DND-41 (cell line): ENCODE results near the gene RNF39.

Experiments used
- ATAC-seq: fragments of 200-7000 bp; cut with Tn5 transposase; 3 replicates; pipeline ENCODE4 v1.9.1; 2021; ENCODE audit warnings: low read depth; ENCODE audit not compliant: insufficient read depth
- DNase-seq: peaks from one replicate; pipeline ENCODE4 v3.0.0-alpha.2; 2020
- H2AFZ ChIP-seq: 2 replicates; pipeline ENCODE4 v1.6.0; 2012; ENCODE audit warnings: low read depth, low read length
- H3K27ac ChIP-seq: 2 replicates; pipeline ENCODE4 v1.5.1; 2012; ENCODE audit warnings: low read length, inconsistent platforms
- H3K27me3 ChIP-seq: fragments of 200-600 bp; sonication (generic); 2 replicates; pipeline ENCODE4 v1.6.0; 2012; ENCODE audit warnings: low read length, mild to moderate bottlenecking, inconsistent platforms; ENCODE audit not compliant: insufficient read depth, poor library complexity
- H3K36me3 ChIP-seq: 2 replicates; pipeline ENCODE4 v1.5.1; 2012; ENCODE audit warnings: low read length, inconsistent platforms; ENCODE audit not compliant: insufficient read depth
- H3K4me1 ChIP-seq: 2 replicates; pipeline ENCODE4 v1.5.1; 2012; ENCODE audit warnings: mild to moderate bottlenecking, low read length; ENCODE audit not compliant: insufficient read depth
- H3K4me2 ChIP-seq: 2 replicates; pipeline ENCODE4 v1.6.0; 2012; ENCODE audit warnings: mild to moderate bottlenecking, moderate library complexity, low read length, inconsistent platforms; ENCODE audit not compliant: insufficient read depth
- H3K4me3 ChIP-seq, 2 experiments: fragments of 200-600 bp in 1 of 2; shearing (Covaris generic) in 1 of 2; 2 replicates each; pipeline ENCODE4 v1.5.1; 2012 to 2016; ENCODE audit warnings: inconsistent platforms in 2 of 2, low read length in 2 of 2, mild to moderate bottlenecking in 2 of 2, low read depth in 1 of 2, moderate library complexity in 1 of 2
- H3K79me2 ChIP-seq: 2 replicates; pipeline ENCODE4 v1.6.0; 2012; ENCODE audit warnings: low read length, inconsistent platforms; ENCODE audit not compliant: insufficient read depth
- H3K9ac ChIP-seq: 2 replicates; pipeline ENCODE4 v1.6.0; 2012; ENCODE audit warnings: low read depth, mild to moderate bottlenecking, inconsistent platforms, low read length, moderate library complexity
- H3K9me3 ChIP-seq: 2 replicates; pipeline ENCODE4 v1.5.1; 2012; ENCODE audit warnings: low read length, moderate library complexity, mild to moderate bottlenecking, inconsistent platforms; ENCODE audit not compliant: insufficient read depth, severe bottlenecking
- H4K20me1 ChIP-seq: 2 replicates; pipeline ENCODE4 v1.6.0; 2012; ENCODE audit warnings: low read length; ENCODE audit not compliant: insufficient read depth
- EZH2 ChIP-seq: IDR thresholded peaks from 3 replicates; pipeline ENCODE4 v1.6.1; 2012; ENCODE audit warnings: borderline replicate concordance, low read depth, mild to moderate bottlenecking, moderate library complexity, low read length, inconsistent platforms; ENCODE audit not compliant: severe bottlenecking
- TF ChIP-seq, protein P1 (sequence below): IDR thresholded peaks from 2 replicates; pipeline ENCODE4 v1.5.1; 2012; ENCODE audit warnings: borderline replicate concordance, low read length, moderate library complexity, mild to moderate bottlenecking; ENCODE audit not compliant: poor library complexity, severe bottlenecking; ENCODE audit errors: extremely low read depth

RNF39 gene

DNA sequence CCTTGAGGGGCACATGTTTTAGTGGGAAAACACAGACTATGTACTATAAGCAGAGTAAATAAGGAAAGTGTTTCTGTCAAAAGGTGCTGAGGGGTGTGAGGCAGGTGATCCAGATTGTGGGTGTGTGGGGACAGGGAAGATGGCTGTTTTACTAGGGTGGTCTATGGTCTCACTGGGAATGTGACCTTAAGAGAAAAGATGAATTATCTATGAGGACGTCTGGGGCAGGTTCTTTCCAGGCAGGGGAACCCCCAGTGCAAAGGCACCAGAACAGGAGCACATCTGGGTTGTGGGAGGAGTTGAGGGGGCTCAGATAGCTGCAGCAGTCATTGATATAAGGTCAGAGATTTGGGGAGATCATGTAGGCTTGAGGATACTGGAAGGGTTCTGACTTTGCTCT, 32.7 kb downstream of the RNF39 start:
- Histone ChIP-seq H3K36me3 (no peaks in the 10 kb centered on the region; the same call in 1 of the 2 replicates), H2AFZ (no peak overlapping the region), H3K4me1 (no peaks in the 10 kb centered on the region), H3K4me2 (no peak overlapping the region), H4K20me1 (no peaks in the 10 kb centered on the region), H3K9me3 (no peaks in the 10 kb centered on the region), H3K4me3 (no peak overlapping the region), H3K79me2 (no peaks in the 10 kb centered on the region), H3K9ac (no peak overlapping the region), H3K27me3 (no peaks in the 10 kb centered on the region), H3K27ac (no peak overlapping the region)
- DNase-seq (no peak), ATAC-seq (no peak)
- TF ChIP-seq EZH2, result no peak
- TF ChIP-seq, protein P1, sequence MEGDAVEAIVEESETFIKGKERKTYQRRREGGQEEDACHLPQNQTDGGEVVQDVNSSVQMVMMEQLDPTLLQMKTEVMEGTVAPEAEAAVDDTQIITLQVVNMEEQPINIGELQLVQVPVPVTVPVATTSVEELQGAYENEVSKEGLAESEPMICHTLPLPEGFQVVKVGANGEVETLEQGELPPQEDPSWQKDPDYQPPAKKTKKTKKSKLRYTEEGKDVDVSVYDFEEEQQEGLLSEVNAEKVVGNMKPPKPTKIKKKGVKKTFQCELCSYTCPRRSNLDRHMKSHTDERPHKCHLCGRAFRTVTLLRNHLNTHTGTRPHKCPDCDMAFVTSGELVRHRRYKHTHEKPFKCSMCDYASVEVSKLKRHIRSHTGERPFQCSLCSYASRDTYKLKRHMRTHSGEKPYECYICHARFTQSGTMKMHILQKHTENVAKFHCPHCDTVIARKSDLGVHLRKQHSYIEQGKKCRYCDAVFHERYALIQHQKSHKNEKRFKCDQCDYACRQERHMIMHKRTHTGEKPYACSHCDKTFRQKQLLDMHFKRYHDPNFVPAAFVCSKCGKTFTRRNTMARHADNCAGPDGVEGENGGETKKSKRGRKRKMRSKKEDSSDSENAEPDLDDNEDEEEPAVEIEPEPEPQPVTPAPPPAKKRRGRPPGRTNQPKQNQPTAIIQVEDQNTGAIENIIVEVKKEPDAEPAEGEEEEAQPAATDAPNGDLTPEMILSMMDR, result no peak

DNA sequence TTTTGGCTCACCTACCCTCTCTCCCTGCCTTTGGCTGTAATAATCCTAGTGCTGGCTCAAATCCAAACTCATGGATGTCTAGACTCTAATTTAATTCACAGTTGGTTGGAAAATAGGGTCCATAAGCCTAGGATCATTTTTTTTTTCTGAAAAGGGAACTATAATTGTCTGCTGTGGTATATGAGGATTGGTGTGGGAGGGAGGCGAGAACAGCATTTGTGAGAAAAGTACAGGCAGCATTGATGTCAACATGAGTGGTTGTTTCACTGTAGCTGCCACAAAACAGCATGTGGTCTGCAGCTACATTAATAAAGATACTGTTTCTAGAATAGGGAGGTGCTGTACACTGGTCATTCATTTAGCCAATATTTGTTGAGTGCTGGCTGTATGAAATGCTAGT, 33.1 kb downstream of the RNF39 start:
- Histone ChIP-seq H3K36me3 (no peaks in the 10 kb centered on the region; the same call in 1 of the 2 replicates), H3K4me3 (no peak overlapping the region), H4K20me1 (no peaks in the 10 kb centered on the region), H3K27ac (no peak overlapping the region), H3K9ac (no peak overlapping the region), H3K27me3 (no peaks in the 10 kb centered on the region), H3K4me1 (no peaks in the 10 kb centered on the region), H3K9me3 (no peaks in the 10 kb centered on the region), H3K4me2 (no peak overlapping the region), H2AFZ (no peak overlapping the region), H3K79me2 (no peaks in the 10 kb centered on the region)
- DNase-seq, result no peak
- ATAC-seq, result no peak
- TF ChIP-seq EZH2, result no peak
- TF ChIP-seq, protein P1, result no peak

DNA sequence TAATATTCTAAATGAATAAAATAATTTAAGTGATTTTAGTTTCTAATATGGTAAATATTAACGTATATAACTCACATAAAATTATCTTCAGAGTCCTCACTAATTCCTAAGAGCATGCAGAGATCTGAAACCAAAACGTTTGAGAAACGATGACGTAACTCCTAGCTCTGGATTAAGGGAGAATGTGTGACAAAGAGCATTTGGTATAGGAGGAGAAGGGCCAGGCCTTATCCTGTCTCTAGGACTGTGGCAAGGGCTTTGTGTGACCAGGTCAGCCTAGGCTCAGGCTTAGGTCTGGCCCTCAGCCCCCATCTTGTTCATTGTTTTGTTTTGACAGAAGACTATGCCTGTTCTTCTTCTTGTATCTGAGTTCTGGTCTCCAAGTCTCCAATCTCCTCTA, 33.7 kb downstream of the RNF39 start:
- no peak overlapping the region for H3K27ac ChIP-seq
- H3K36me3 ChIP-seq, result no peaks in the 10 kb centered on the region; the same call in 1 of the 2 replicates
- DNase-seq, result no peak
- no peaks in the 10 kb centered on the region for H3K9me3 ChIP-seq
- H3K27me3 ChIP-seq, result no peaks in the 10 kb centered on the region
- H3K4me3 ChIP-seq, result no peak overlapping the region
- no peak for ATAC-seq
- H3K4me2 ChIP-seq, result no peak overlapping the region
- H3K9ac ChIP-seq, result no peak overlapping the region
- H4K20me1 ChIP-seq, result no peaks in the 10 kb centered on the region
- no peak overlapping the region for H2AFZ ChIP-seq
- H3K79me2 ChIP-seq, result no peaks in the 10 kb centered on the region
- H3K4me1 ChIP-seq, result no peaks in the 10 kb centered on the region
- no peak for TF ChIP-seq EZH2
- TF ChIP-seq, protein P1, result no peak

DNA sequence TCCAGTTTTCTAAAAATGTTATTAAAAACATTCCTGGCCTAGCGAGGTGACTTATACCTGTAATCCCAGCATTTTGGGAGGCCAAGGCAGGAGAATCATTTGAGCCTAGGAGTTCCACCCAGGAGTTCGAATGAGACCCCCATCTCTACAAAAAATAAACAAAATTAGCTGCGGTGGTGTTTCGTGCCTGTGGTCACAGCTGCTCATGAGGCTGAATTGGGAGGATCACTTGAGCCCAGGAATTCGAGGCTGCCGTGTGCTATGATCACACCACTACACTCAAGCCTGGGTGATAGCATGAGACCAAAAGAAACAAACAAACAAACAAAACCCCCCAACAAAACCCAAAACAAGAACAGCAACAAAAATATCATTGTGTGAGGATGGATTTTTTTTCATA, 34.3 kb downstream of the RNF39 start:
- no peaks in the 10 kb centered on the region for H3K79me2 ChIP-seq
- no peaks in the 10 kb centered on the region for H3K4me1 ChIP-seq
- H3K4me2 ChIP-seq, result no peak overlapping the region
- DNase-seq, result no peak
- no peaks in the 10 kb centered on the region for H3K9me3 ChIP-seq
- no peaks in the 10 kb centered on the region for H3K27me3 ChIP-seq
- H3K27ac ChIP-seq, result no peak overlapping the region
- no peak for ATAC-seq
- H3K9ac ChIP-seq, result no peak overlapping the region
- H2AFZ ChIP-seq, result no peak overlapping the region
- no peaks in the 10 kb centered on the region; the same call in 1 of the 2 replicates for H3K36me3 ChIP-seq
- TF ChIP-seq, protein P1, result no peak
- H3K4me3 ChIP-seq, result no peak overlapping the region
- no peaks in the 10 kb centered on the region for H4K20me1 ChIP-seq
